ENCODE measurements around the gene ARFGAP3.

- no peak for TF ChIP-seq EZH2 (IDR thresholded peaks at IDR 0.05)
- TF ChIP-seq POLR2AphosphoS5 (IDR thresholded peaks at IDR 0.05; ENCODE audit: borderline replicate concordance, low read depth, low read length) = no peak
Measured at GRCh38 chr22:42797011-42797410, 60.1 kb downstream of the ARFGAP3 start.

Measured in SK-N-MC (cell line).